GM19351 (cell line): ENCODE data around the gene MAD1L1.

ENCODE experiments used
- ATAC-seq: cut with Tn5 transposase; IDR thresholded peaks from one replicate; pipeline ENCODE4 v1.9.1; 2021; ENCODE audit warnings: mild to moderate bottlenecking, moderate library complexity; ENCODE audit not compliant: unreplicated experiment

The MAD1L1 gene

DNA sequence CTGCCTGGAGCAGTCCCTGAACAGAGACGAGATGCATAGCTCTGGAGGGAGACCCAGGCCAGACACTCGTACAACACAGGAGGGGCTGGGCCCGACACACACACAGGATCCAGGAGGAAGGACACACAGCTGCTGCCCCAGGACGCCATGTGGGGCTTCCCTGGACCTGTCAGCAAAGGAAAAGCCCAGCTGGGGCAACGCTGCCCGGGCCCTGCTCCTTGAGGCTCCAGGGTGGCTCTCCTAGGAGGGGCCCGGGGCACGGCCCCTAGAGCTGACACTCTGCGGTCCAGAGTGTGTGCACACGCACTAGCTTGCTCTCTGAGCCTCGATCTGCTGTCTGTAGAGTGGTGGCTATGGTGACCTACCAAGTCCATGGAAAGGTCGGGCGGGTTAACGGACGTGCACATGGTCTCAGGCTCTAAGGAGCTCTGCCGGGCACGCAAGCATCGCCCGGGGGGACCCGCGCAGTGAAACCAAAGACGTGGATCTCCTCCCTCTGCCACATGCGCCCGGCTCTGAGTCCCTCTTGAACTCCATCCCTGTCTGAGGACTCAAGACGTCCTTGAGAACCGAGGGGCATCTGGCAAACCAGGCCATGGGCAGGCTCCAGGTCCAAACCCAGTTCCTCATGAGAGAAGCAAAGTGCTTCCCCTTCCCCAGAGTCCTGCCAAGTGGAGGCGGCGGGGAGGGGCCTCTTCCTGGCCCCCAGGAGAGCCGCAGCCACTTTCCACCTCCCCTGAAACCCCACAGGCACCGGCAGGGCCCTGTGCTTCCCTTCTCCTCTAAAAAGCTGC is 283.7 kb downstream of the MAD1L1 start:
- ATAC-seq: no peak

DNA sequence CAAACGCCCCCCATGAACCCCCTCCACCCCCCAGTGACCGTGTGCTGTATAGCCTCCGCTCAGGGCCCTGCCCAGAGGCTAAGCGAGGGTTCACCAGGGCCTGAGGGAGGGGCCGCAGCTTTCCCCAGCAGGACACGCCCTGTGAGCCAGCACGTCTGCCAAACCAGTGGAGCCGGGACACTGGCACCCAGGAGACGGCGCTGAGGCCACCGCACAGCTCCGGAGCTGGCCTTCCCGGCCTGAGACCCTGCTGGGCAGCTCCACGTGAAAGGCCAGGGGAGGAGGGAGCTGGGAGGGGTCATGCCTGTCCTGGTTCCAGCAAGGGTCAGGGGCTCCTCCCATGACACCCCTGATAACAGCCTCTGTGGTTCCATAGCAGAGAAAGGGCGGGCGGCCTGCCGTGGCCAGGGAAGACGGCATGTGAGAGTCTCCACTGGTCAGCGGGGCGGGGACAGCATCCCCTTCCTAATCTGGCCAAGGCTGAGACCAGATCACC is 284.4 kb downstream of the MAD1L1 start:
- ATAC-seq: no peak

DNA sequence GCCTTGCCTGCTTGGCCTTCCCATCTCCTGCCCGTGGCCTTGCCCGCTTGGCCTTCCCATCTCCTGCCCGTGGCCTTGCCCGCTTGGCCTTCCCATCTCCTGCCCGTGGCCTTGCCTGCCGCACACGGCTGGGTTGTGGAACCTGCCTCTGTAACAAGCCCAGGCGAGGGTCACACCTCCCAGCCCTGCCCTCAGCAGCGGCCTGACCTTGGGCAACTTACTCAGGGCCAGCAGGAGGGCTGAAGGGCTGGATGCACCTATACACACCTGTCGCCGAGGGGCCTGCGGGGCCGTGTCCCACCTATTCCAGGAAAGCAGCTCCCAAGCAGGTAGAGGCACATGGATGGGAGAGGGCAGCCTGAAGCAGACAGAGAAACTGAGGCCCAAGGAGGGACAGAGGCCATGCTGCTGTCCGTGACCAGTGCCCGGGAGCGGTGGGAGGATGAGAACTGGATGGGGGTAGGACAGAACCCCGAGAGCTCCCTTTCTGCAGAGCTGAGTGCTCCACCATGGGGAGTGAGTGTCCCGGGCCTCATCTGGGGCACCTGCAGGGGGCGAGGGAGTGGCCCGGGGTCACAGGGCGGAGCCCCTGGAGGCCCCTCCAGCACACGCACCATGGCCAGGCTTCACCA is 285.0 kb downstream of the MAD1L1 start:
- no peak for ATAC-seq

DNA sequence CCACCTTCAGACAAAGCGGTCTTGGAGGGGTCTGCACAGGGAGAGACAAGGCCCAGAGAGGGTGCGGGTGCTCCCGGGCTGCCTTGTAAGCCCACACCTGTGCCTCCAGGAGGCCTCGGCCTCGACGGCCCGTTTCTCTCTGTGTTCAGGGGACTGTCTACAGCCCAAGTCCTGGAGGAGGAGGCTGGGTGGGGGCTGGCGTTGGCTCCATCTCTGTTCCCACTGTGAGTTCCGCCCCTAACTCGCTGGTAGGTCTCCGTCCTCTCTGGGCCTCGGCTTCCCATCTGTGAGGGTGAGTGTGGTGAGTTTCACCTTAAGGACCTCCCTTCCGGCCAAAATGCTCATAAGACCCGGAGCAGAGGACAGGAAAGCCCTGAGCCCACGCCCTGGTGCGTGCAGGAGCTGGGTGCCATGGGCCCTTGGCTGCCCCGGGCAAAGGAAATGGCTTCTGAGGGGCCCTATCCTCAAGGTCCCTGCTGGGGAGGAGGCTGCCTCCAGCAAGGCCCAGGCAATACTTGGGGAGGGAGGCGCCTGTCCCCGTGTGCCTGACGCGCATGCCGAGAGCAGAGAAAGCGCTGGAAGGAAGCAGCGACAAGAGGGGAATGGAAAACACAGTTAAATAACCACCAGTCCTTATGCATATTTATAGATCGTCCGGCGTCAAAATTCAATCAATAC is 285.8 kb downstream of the MAD1L1 start:
- no peak for ATAC-seq

DNA sequence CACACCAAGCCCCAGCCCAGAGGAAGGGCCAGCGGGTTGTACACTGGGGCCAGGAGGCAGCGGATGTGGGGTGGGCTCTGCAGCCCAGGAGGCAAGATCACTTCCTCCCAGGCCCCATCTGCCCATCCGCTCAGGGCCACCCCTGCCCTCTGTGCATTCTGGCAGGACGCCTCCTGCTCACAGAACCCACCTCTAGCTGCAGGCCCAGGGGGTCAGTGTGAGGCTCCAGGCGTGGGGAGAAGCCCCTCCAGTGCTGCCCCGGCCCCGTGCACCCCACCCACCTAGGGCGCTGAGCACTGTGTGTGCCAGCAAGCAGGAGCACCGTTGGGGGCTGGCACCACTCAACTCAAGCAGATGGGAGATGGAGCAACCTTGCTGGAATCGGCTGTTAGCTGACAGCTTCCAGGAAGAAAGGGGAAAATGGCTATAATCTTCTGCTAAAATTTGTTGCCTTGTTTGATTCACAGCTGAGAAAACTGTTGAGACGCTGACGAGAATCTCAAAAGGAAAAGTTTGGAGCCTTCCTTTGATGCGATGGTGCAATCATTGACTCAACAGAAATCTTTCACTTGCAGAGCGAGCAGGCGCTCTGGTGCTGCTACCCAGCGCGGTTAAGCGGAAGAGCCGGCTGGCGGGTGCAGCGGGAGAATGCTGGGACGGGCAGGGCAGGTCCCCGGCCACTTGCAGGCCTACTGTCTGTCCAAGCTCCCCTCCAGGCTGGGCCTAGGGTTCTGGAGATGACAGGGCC is 286.5 kb downstream of the MAD1L1 start:
- ATAC-seq: no peak

DNA sequence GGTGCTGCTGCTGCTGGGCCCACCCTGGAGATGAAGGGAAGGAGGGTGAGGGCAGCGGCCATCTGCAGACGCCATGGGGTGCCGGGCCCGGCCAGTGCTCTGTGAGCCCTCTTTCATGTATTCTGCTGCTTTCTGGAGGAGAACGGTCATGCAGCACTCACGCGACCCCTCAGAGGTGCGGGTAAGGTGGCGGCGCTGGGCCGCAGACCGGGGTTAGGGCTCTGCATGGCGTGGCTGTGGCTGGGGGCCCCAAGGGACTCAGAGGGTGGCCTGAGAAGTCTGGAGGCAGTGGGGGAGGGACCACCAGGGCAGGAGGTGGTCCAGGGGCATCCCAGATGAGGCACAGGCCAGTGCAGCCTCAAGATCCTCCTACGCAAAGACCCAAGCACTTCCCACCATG is 287.2 kb downstream of the MAD1L1 start:
- no peak for ATAC-seq

DNA sequence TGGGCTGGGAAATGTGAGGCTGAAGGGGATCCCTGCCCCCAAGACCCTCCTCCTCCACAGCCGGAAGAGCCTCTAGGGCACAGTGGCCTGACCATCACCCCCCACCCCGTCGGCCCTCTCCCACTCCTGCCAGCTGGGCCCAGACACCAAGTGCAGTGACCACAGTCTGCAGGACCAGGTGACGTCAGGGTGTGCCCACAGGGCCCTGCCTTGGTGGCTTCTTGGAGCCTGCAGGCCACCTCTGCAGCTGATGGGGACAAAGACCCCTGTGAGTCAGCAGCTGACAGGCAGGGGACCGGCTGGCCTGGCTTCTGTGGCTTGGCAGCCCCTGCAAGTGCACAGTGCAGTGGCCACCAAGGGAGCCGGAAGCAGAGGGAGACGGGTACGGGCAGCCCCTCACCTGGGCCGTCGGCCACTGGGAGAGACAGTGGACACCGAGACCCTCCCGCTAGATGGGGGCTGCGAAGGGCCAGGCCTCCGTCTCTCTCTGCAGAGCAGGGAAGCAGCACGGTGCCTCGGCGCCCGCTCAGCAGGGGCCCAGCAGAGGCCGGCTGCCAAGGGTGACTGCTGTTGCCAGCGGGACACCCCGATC is 288.0 kb downstream of the MAD1L1 start:
- no peak for ATAC-seq

DNA sequence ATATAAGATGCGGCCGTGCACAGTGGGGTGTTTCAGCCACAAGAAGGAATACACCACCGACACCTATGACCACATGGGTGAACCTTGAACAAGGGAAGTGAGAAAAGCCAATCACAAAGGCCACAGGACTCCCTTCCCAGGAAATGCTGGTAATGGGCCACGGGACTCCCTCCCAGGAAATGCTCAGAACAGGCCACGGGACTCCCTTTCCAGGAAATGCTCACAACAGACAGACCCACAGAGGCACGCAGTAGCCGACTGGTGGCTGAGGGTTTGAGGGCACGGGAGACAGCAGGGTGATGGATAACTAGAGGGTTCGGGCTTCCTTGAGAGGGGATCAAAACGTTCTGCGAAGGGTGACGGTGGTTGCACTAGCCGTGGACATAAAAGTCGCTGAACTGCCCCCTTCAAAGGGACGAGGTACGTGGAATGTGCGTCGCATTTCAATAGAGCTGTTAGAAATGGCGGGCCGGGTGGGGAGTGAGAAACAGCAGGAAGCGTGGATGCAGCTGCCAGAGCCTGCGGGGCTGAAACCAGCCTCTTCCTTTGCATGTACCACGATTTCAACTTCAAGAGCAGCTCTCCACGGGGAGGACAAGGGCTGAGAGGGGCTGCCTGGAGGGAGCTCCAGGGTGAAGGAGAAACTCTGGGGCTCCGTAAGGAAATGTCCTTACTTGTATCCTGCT is 288.7 kb downstream of the MAD1L1 start:
- ATAC-seq: no peak

DNA sequence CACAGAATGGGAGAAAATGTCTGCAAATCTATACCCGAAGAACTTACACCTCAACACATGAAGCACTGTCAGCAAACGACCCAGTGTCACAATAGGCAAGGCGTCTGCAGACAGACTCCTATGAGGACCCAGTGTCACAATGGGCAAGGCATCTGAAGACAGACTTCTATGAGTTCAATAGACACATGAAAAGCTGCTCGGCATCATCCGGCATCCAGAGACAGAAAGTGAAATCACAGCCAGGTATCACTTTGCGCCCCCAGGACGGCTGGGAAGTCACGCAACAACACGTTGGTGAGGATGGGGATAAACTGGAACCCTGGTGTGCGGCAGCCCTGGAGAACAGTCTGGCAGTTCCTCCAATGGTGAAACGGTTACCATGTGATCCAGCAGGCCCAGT is 289.4 kb downstream of the MAD1L1 start:
- no peak for ATAC-seq

DNA sequence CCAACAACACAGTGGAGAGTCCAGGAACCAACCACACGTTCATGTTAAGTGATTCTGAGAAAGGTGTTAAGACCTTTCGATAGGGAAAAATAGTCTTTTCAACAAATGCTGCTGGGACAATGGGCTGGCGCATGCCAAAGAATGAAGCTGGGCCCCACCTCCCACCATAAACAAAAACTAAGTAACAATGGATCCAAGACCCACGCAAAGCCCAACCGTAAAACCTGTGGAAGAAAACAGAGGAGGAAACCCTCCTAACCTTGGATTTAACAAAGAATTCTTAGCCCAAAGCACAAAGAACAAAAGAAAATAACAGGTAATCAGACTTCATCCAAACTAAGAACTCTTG is 289.8 kb downstream of the MAD1L1 start:
- ATAC-seq: no peak

DNA sequence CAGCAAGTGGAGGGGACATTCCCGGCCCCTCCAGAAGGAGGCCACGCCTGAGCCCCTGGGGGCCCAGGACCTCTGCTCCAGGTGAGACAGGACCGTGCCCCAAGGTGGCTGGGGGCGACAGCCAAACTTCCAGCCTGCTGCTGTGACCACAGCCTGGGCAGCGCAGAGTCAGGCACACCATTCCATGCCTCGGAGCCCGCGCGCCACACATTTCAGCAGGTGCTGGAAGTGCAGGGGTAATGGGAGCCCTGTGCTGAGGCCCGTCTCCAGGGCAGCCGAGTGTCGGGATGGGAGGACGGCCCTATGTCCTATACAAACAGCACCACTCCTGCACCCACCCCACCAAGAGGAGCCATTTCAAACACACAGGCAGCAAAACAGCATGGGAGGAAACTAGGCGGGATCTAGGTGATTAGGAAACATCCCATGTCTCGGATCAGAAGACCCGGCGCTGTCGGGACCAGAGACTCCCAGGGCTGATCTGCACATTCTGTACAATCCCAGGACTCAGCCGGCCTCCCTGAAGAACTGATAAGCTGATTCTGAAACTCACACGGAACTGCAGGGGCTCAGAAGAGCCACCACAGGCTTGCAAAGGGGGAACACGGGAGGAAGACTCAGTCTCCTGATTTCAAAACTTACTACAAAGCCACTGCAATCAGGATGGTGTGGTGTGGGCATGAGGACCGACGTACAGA is 290.4 kb downstream of the MAD1L1 start:
- ATAC-seq: no peak

DNA sequence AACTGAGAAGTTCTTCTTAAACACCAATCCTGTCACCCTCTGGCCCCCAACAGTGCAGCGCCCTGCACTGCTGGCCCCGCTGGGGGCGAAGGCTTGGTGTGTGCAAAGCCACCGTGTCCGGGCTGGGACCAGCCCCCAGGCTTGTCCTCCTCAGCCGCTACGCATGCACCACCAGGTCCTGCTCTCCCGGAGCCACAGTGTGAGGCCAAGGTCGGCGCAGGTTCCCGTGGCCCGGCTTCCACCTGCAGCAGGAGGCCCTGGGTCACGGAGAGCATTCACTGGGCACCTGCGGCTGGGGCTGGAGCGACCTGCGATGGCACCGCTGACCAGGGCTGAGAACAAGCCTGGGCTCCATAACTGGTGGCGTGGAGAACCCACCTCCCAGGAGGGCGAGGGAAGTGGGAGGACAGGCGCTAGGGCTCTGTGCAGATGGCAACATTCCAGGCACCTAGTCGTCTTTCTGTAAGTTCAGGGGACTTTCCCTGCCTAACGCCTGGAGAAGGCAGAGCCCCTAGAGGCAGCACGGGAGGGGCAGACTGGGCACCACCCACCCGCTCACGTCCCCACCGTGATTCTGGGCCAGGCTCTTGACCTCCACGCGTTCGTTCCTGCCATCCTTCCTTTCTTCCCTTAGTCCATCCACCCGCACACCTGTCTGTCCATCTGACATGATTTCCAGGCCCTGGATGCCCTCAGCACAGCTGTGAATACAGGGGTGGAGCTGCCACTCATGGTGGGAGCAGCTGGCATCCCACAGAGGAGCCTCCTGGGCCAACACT is 291.1 kb downstream of the MAD1L1 start:
- no peak for ATAC-seq

DNA sequence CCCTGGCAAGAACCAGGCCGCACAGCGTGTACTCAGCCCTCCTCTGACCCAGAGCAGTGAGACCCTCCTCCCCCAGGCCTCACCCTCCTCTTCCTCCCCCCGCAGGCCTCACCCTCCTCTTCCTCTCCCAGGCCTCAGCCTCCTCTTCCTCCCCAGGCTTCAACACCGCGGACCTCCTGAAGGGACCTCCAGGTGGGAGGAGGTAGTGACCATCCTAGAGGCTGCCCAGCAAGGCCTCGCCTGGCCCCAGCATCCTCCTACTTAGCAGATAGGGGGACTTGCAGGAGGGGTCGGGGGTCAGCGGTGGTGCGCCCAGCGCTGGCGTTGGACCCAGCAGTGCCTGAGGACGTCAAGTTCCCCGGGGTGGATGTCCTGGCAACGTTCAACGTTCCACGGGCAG is 291.9 kb downstream of the MAD1L1 start:
- peak; percentile 27 for ATAC-seq

DNA sequence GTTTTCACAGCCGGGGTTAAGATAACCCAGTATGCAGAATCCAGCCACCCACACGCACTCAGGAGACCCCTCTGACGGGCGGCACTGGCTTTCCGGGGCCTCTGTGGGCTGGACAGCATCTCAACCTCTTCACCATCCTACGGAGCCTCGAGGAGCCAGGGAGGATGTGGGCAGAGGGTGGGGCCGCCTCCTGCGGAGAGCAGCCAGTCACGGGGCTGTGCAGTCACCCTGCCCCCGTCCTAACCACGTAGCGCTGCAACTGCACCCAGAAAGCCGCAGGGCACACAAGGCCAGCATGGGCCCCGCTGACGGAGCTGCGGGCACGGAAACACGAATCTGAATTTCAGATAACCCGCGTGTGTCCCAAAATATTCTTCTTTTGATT is 292.4 kb downstream of the MAD1L1 start:
- peak; percentile 96 for ATAC-seq

DNA sequence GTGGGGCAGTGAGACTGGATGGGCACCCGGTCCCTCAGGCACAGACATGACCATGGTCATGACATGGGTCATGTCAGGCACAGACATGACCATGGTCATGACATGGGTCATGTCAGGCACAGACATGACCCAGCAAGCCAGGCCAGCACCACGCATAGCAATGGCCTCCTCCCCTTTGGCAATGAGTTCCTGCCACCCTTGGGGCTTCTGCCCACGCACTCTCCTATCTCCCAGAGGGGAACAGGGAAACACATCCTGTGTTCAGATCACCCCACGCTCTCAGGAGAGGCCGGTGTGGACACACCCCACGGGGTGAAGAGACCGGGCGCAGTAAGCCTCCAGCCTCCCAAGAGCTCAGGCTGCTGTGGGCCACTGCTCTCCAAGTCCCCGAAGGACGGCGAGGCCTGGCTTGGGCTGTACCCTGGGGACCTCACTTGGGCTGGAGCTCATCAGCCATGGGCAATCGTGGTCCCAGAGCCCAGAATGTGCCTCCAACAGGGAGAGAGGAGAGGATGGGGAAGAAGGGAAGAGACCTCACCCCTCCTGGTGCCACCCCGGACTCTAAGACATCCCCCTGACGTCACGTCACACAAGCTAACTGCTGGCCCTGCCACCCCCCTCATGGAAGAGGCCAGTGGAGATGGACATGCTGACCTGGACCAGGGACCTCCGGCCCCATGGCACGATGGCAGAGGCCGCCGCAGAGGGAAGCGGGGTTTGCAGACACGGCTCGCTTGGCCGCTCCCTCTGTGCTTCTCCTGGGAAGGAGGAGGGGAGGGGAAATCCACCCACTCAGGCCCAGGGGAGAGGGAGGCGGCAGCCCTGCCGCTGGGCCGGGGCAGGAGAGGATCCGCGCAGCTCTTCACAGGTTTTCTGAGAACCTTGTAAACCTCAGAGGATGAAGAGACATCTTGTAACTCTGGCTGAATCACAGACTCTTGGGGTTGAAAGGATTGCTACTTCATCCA is 293.0 kb downstream of the MAD1L1 start:
- peak; percentile 15 for ATAC-seq

DNA sequence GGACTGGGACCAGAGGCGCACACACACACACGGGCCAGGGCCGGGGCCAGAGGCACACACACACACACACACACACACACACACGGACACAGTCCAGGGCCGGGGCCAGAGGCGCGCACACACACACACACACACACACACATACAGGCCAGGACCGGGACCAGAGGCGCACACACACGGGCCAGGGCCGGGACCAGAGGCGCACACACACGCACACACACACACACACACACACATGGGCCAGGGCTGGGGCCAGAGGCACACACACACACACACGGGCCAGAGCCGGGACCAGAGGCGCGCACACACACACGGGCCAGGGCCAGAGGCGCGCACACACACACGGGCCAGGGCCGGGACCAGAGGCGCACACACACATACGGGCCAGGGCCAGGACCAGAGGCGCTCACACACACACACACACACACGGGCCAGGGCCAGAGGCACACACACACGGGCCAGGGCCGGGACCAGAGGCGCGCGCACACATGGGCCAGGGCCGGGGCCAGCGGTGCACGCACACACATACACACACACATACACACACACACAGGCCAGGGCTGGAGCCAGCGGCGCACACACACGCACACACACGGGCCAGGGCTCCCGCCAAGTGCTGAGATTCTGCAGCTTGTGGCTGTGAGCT is 293.8 kb downstream of the MAD1L1 start:
- ATAC-seq: no peak

DNA sequence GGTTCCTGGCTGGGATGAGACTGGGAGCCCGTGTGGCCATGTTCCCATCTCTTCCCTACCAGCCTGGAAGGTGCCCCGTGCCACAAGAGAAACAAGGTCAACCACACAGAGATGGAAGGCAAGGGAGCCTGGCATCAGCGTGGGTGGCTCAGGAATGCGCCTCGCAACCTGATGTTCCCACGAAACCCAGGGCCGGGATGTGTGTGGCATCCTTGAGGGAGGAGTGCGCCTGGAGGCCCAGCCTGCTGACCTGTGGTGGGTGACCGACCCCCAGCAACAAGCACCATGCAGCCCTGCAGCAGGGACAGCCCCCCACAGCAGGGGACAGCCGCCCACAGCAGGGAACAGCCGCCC is 295.5 kb downstream of the MAD1L1 start:
- ATAC-seq: no peak
